GM20000 (cell line): ENCODE results near the gene POC1A.

Experiments
- DNase-seq: peaks from one replicate; pipeline ENCODE4 v3.0.0; 2012; ENCODE audit warnings: low spot score
- TF ChIP-seq, protein P1 (sequence below): IDR thresholded peaks from 2 replicates; pipeline ENCODE4 v1.5.1; 2012; ENCODE audit warnings: mild to moderate bottlenecking, control low read depth; ENCODE audit errors: extremely low read depth, missing control alignments

The POC1A gene

DNA sequence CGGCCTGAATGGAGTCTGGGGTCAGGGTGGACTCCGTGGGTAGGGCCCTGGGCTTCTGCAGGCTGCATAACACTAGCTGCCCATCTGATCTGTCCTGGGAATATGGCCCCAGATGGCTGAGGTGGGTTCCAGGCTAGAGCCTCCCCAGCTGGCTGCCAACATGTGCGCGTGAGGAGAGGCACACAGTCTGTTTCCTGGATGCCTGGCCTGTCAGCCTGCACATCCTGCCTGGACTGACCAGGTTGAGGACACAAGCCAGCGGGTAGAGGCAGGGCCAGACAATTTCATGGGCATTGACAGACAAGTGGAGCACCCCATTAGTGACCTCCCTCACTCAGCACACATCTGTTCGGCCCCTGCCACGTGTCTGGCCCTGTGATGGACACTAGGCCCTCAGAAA is 128.8 kb downstream of the POC1A start:
- no peak for DNase-seq
- TF ChIP-seq, protein P1, sequence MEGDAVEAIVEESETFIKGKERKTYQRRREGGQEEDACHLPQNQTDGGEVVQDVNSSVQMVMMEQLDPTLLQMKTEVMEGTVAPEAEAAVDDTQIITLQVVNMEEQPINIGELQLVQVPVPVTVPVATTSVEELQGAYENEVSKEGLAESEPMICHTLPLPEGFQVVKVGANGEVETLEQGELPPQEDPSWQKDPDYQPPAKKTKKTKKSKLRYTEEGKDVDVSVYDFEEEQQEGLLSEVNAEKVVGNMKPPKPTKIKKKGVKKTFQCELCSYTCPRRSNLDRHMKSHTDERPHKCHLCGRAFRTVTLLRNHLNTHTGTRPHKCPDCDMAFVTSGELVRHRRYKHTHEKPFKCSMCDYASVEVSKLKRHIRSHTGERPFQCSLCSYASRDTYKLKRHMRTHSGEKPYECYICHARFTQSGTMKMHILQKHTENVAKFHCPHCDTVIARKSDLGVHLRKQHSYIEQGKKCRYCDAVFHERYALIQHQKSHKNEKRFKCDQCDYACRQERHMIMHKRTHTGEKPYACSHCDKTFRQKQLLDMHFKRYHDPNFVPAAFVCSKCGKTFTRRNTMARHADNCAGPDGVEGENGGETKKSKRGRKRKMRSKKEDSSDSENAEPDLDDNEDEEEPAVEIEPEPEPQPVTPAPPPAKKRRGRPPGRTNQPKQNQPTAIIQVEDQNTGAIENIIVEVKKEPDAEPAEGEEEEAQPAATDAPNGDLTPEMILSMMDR = no peak
